OCI-LY3 (cell line): ENCODE measurements around the gene ENDOU.

Experiments used
- EZH2phosphoT487 ChIP-seq: fragments of 200-600 bp; shearing (Covaris generic); IDR thresholded peaks from 2 replicates; pipeline ENCODE4 v1.6.1; 2018; ENCODE audit warnings: antibody characterized with exemption, mixed run types, low read depth
- TF ChIP-seq, protein P1 (sequence below): fragments of 200-600, 300-600 bp; sonication (generic); IDR thresholded peaks from 2 replicates; pipeline ENCODE4 v1.5.1; 2014; ENCODE audit warnings: antibody characterized with exemption, low read length, low read depth

DNA sequence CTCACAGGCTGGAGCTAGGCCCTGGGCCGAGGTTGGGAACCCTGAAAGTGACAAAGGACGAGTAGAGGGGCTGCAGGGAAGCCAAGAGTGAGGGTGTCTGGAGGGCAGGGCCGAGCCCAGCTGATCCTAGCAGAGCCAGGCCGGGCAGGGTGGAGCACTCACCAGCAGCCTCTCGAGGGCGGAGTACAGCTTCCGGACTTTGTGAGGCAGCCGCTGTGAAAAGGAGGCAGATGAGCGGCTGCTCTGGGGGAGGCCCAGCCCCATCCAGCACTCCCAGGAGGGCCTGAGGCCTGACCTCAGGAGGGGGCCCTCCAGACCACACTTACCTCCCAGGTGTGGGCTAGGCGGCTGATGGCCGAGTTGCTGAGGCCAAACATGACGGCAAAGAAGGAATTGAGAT is 14.7 kb upstream of the ENDOU start:
- TF ChIP-seq, protein P1, sequence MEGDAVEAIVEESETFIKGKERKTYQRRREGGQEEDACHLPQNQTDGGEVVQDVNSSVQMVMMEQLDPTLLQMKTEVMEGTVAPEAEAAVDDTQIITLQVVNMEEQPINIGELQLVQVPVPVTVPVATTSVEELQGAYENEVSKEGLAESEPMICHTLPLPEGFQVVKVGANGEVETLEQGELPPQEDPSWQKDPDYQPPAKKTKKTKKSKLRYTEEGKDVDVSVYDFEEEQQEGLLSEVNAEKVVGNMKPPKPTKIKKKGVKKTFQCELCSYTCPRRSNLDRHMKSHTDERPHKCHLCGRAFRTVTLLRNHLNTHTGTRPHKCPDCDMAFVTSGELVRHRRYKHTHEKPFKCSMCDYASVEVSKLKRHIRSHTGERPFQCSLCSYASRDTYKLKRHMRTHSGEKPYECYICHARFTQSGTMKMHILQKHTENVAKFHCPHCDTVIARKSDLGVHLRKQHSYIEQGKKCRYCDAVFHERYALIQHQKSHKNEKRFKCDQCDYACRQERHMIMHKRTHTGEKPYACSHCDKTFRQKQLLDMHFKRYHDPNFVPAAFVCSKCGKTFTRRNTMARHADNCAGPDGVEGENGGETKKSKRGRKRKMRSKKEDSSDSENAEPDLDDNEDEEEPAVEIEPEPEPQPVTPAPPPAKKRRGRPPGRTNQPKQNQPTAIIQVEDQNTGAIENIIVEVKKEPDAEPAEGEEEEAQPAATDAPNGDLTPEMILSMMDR, result no peak
- no peak for TF ChIP-seq EZH2phosphoT487
